Hypothalamus (tissue), 51 donors: ENCODE data around the gene HTT.

Experiments
- DNase-seq, 51 donors: peaks; one replicate each; lab custom pipeline; 2025; lab: John Stamatoyannopoulos, UW

Gene HTT

GRCh38 chr4:3257103-3257555 is 182.6 kb downstream of the HTT start:
- DNase-seq = no peak

GRCh38 chr4:3257556-3258482 is 183.3 kb downstream of the HTT start:
- DNase-seq = no peak

GRCh38 chr4:3261411-3262207 is 187.1 kb downstream of the HTT start:
- no peak for DNase-seq

- no peak for DNase-seq
Observed at GRCh38 chr4:3262208-3263052, 187.9 kb downstream of the HTT start.

- no peak for DNase-seq
Observed at GRCh38 chr4:3263053-3263875, 188.8 kb downstream of the HTT start.

DNA sequence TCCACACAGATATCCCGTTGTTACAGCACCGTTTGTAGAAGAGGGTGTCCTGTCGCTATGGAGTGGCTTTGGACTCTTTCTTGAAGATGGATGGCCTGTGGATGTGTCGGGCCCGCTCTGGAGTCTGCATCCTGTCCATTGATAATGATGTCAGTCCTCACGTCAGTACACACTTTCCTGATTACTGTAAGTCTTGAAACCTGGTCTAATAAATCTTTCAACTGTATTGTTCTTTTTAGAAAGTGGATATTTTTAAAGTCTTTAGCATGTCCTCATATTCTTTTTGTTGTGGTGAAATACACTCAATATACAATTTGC is 189.4 kb downstream of the HTT start:
- no peak for DNase-seq

DNA sequence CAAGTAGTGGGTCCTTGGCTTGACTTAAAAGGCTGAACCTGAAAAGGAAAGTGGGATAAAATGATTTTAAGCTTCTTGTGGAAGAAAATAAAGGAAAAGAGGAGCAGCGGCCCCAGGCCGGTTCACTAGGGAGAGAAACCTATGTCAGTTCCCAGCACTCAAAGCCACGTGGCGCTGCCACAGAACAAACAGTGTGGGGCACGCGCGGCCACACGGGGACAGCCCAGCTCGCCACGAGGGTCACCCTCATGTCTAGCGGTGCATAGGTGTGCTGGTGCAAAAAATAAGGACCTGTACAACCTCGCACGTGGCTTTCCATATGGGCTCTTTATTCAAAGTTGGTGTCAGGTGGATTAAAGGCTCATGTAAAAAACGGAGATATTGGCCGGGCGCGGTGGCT is 191.6 kb downstream of the HTT start:
- no peak for DNase-seq

DNA sequence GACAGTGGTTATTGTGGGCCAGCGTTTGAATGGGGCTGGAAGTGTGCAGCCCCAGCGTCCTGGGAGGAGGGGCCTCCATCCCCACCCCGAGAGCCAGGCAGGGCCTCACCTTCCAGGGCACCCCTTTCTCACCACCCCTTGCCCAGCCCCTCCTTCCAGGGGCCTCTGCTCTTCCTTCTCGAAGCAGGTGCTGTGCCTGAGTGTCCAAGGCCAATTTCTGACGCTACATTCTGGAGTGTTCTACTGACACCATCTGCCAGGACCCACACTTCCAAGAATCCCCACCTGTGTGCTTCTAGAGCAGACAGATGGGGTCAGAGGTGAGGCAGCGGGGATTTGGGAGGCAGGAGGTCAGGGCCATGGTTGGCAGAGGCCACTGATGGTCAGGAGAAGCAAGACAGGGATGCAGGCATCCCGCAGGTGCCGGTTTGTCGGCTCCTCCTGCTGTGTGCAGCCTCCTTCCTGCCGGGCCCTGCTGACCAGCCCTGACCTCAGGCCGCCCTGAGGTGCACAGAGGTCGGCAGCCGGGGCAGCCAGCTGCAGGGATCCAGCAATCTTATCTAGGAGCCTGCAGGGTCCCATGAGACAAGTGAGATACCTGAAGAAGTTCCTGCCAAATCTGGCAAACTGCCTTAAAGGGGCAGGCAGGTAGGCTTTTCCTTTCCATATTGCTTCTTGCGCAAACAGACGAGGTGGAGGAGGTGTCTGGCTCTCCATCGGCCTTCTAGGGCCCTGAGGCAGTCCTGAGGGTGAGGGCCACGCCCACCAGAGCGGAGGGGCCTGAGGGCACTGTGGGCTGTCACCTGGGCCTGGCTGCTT is 193.3 kb downstream of the HTT start:
- no peak for DNase-seq

DNA sequence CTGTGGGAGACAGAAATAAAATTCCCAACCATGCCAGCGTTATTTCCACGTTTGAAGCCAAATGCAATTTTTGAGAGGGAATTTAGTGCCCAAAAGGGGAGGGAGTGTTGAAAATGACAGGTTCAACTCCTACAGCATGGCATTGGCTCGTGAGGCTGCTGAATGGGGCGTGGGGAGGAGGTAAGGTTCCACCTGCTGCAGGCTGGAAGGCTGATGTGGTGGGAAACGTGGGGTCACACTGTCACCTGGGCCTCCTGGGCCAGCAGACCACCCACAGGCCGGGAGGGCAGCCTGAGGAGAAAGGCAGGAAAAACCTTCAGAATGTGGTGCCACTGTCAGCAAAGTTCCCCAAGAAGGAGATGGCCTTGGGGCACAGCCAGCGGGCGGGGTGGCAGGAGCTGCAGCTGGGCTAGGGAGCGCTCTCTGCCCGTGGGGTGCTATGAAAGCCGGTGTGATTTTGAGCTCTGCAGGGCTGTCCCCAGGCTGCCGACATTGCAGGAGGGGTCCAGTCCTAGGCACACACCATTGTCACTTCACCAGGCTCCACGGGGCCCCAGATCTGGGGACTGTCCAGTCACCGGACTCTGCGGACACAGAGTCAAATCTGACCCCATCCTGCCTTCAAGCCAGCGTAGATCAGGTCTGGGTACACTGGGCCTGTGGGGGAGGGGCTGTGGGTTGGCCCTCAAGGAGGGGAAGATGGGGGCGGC is 194.1 kb downstream of the HTT start:
- DNase-seq = no peak

DNA sequence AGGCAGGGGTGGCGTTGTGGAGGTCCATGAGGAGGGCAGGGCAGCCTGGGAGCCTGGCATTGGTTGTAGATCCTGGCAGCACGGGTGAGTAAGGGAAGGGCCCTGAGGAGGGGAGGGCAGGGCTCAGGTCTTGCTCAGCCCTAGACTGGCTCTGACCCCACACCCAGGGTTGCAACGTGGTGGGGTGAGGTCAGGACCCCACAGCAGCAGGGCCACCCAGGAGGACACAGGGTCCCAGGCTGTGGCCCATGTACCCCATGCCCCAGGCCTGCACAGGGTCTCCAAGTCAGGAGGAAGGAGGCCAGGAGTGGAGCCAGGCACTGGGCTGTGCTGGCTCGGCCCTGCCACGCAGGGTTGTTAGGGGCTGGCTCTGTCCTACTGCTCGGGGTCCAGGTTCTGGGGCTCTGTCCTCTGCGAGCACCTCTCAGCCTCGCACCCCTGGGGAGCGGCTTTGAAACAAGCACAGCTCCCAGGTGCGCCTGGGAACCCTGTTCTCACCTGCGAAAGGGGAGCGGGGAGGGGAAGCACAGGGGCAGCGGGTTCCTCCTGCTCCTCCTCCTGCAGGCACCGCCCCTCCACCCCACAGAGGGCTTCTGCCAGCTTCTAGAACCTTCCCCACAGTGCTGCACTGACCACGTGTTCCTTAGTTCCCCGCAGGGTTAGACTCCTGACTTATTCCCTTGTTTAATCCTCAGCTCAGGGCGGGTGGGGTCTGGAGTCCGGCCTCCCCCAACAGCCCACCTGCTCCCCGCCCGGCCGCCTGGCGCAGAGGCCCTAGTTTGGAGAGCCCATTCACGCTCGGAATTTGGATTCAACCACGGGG is 194.8 kb downstream of the HTT start:
- no peak for DNase-seq

- DNase-seq = peak in 3 of 51 donors; percentile 14 to 24 (median 22)
Observed at GRCh38 chr4:3269991-3270611, 195.6 kb downstream of the HTT start.

- no peak for DNase-seq
Observed at GRCh38 chr4:3271131-3271530, 196.7 kb downstream of the HTT start.

GRCh38 chr4:3276986-3277385 is 202.5 kb downstream of the HTT start:
- peak in 15 of 51 donors; percentile 20 to 59 (median 28) for DNase-seq

GRCh38 chr4:3280466-3280865 is 206.0 kb downstream of the HTT start:
- DNase-seq = no peak

GRCh38 chr4:3283483-3283882 is 209.0 kb downstream of the HTT start:
- DNase-seq = no peak

GRCh38 chr4:3283916-3284315 is 209.4 kb downstream of the HTT start:
- no peak for DNase-seq
